Colon (tissue), 2 donors: ENCODE measurements around the gene ASB4.
"Not testable (repeated sequence)": the region's sequence is repeated elsewhere in the genome, so short reads cannot be mapped to it uniquely, and the experiment has no call there.

Source experiments
- FAIRE-seq: peaks from 2 replicates; lab custom pipeline; 2012; peaks lifted over from hg19 to GRCh38; lab: Jason Lieb, UNC
- donor health status: control.
- donor health status: control.

Gene ASB4

DNA sequence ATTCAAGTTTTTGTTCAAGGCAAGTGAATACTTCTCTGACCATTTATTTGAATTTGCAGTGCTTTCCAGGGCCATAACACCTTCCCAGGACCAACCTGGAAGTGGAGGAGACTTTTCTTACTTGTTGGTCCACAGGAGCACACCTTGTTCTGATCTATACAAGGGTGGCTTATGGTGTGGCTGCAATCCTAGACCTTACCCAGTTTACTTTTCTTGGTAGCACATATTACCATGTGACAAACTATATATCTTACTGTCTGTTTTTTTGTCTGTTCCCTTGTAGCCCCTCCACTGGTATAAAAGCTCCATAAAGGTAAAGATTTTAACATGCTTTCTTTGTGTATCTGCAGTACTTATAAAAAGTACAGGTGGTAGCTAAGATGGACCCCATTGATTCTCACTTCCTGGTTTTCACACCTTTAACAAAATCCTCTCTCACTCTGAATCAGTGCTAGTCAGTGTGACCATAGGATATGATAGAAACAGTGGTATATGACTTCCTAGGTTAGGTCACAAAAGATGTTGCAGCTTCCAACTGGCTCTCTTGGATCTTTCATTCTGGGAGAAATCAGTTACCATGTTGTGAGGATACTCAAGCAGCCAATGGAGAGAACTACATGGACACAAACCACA, 5.6 kb upstream of the ASB4 start:
- FAIRE-seq, result no peak

GRCh38 chr7:95481271-95482165, 4.2 kb upstream of the ASB4 start:
- no peak for FAIRE-seq

DNA sequence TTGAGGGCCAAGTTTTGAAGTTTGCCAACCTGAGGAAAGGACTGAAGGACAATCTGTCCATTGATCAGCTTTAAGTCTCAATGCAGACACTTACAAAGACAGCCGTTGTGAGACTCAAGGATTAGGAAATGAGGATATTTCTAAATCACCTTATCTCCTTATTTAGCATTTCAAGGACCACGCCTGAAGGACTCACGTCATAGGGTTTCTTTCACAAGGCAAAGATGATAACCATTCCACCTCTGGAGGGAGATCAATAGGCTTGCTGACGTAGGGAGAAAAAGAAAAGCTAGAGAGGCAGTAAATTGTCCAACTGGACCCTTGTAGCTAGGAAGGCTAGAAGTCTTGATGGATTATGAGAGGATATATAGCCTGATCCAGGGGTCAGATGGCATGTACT, 3.3 kb upstream of the ASB4 start:
- no peak for FAIRE-seq

DNA sequence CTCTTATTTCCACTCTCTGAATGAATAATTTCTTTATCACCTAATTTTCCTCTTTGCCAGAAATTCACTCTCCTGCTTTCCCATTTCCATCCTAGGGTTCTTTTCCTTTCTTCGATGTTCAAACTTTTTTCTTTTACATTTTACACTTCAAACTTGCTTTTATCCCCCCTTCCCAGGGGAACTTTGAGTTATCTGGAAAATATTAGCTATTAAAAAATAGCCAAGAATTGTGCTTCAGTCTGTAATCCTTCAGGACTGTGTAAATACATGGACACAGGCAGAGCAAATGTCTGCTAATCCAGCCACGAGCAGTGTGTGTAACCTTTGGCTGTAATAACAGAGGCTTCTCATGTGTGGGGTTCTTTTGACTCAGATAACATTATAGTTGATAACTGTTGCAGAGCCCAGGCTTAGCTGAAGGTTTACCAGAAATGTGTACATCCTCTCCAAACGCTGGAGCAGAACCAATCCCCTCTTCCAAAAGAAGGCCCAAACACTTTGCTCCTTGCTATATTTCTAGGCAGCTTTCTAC, 4.6 kb downstream of the ASB4 start:
- no peak for FAIRE-seq

DNA sequence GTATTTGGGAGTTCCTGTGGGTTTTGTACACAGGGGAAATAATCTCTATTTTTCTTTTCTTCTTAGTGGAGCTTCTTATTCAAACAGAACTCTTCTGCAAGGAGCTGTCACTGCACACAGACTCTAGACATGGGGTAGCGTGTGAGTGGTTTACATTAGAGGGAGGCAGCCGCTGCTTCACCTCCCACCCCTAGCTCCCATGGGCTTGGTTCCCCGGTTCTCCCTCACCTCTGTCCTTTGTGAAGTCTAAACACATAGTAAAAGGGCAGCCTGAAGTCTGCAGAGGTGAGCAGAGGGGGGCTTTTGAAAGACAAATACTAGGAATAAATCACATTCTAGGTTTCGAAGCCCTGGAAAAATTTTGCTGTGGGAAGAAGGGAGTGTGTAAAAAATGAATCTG, 5.5 kb downstream of the ASB4 start:
- FAIRE-seq, result no peak

DNA sequence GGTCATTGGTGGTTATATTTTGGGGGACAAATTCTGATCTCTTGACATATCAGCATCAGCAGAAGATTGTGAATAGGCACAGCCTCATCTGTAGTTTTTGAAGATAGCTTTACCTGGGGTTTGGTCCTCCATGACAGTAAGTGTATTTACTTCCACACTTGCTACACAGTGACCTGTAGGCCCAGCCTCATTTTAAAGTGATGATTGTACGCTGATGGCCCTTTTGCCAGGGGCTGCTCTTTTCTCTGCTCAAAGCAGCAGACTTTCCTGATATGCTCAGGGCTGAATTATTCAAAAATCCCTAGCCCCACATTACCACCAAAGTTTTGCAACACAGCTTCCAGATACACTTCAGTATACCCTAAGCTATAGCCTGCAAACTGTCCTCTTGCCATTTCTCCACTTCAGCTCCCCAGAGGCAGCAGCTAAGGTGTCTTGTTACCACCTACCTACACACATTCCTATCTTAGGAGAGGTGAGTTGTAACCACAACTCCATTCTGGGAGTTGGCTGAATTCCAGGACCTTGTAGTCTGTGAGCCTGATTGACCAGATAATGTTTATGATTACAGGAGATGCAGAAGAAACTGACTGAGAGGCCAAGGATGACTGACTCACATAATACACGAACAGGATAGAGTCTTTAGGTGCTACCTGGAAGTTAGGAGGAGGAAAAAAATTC, 6.0 kb downstream of the ASB4 start:
- FAIRE-seq, result no peak

DNA sequence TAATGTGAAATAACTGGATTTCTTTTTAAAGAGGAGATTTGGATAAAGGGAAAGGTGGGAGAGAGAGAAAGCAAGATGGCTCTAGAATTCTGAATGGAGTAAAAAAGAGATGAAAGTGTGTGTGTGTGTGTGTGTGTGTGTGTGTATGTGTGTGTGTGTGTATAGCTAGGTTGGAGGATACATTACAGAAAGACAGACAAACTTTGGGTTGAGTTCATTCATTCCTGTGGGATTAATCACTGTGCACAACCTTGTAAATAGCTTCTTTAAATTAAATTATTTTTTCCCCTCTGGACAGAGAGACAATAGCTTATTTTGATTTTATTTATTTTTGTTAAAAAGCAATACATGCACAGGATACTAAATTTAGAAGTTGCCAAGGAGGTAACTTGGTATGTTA, 7.5 kb downstream of the ASB4 start:
- no peak for FAIRE-seq

- FAIRE-seq, result no peak
These were observed 8.1 kb downstream of the ASB4 start for GRCh38 chr7:95493844-95494243.

GRCh38 chr7:95501261-95501832, 15.6 kb downstream of the ASB4 start:
- no peak for FAIRE-seq

DNA sequence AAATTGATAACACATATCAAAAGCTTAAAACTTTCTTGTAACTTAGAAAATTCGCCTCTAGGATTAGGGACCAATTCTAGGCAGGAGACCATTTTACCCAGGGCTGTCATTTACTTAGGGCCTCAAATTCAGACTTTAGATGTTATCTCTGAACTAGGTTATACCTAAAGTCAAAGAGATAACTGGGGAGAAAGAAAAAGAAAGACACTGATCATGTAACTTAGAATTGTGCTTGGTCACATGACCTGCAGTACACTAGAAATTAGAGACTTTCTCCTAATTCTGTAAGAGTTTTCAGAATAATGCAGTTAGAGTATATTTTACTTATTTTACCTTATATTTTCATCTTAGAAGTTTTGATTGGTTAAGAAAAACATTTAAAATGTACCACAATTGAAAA, 16.7 kb downstream of the ASB4 start:
- no peak for FAIRE-seq

DNA sequence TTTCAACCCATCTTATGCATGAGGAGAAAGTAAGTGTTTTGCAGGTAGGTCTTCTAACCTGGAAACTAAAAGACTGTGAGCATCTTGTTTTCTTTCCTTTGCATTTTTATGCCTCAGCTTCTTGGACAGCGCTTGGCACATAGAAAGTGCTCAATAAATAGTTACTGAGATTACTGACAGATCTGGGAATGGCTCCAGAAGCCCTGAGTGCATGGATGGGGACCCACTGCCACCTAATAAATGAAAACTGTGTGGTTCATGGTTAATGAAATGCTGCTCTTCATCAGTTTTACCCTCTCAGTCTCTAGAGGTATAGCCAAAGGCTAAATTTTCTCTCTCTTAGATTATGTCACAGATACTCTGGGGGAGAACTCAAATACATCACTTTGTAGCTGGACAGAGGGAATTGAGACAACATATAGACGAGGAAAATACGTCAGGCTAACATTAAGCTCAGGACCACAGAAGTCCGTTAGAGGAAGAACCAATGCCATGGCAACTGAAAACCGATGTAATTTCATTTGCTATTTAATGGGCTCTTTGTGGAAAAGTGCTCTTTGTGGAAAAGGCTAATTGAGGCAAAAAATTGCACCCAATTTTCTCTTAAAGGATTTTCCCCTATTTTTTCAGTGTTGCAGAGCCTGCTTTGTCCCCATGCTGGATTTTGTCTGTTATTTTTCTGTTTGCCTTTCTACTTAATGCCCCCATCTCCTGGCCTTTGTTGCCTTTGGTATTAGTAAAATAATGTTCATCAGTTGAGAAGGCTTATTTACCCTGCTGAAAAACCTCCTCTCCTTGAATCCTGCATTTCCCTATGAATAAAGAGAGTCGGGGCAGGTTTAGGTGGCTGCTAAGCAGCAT, 17.8 kb downstream of the ASB4 start:
- FAIRE-seq, result no peak

DNA sequence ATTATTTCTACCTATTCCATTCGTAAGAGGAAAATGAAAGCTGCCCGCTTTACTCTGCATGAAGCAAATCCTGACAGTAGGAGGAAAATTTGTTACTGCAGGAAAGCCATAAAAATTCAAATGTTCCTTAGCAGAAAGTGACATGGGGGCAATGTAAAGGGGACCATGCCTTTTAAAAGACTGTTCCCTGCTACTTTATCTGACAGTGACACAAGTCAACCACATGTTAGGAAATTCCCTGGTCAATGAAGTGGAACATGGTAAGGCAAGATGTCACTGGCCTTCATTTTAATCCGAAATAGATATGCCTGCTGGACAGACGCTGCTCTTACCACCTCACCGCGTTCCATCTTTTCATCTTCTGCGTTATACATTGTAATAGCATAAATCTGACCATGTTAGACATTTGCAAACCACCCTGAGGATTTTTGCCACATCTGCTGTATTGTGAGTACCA, 18.4 kb downstream of the ASB4 start:
- not testable (repeated sequence) for FAIRE-seq

DNA sequence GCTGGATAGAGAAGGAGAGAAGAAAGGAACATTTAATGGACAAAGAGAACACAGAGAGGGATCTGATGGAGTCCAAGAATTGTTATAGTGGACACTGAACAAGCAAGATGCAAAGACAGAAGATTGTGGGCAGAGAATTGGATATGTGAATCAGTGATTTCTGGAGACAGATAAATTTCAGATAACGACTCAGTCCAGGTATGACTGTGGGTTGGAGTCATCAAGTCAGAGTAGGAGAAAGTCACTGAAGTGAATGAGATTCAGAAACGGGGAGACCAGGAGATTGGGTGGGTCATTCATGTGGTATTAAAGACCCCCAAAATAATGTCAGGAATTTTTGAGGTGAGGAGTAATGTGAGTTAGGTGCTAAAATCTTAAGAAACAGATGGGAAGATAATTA, 23.0 kb downstream of the ASB4 start:
- FAIRE-seq, result no peak

DNA sequence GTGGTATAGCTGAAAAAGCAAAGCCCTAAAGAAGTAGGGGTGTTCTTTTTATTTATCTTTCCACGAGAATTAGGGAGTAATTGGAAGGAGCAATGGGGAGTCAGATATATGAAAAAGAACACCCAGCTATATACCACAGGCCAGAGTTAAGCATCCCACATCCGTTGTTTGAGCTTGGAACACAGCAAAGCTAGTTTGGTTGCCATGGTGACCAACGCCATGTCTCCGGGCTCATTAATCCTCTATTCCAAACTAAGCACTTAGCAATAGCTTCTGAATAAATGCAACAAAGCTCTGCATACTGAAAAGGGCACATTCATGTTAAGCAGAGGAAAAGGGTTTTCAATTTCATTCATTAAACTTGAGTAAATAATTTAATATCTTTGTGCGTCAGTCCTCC, 23.5 kb downstream of the ASB4 start:
- no peak for FAIRE-seq

- FAIRE-seq, result no peak
These were observed 26.0 kb downstream of the ASB4 start for GRCh38 chr7:95511716-95512260.

DNA sequence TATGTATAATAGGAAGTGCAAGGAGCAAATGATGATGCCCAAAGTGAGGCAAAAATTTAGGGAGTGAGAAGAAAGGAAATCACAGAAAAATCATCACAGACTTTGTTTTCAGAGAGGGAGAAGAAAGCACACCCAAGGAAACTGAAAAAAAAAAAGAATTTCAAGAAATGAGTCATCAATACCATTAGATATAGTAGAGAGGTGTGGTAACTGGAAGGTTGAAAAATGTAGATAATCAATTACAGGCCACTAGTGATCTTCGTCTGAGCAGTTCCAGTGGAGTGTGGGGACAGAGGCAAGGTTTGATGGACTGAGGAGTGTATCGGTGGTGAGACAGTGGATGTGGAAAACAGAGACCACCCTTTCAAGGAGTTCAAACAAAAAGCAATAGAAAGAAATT, 31.7 kb downstream of the ASB4 start:
- no peak for FAIRE-seq

GRCh38 chr7:95517870-95518269, 32.1 kb downstream of the ASB4 start:
- FAIRE-seq, result no peak

GRCh38 chr7:95520136-95520535, 34.4 kb downstream of the ASB4 start:
- FAIRE-seq, result no peak

- no peak for FAIRE-seq
These were observed 39.8 kb downstream of the ASB4 start for GRCh38 chr7:95525503-95525902.

GRCh38 chr7:95526128-95526738, 40.5 kb downstream of the ASB4 start:
- FAIRE-seq, result no peak
